ENCODE results near the gene ARHGEF18. TPM values are rescaled to one million over a fixed set of nuclear protein-coding genes. Genes with fewer than 3 reads are reported as not detected.
"Not testable (repeated sequence)": the region's sequence is repeated elsewhere in the genome, so short reads cannot be mapped to it uniquely, and the experiment has no call there.

The ARHGEF18 gene
- polyA plus RNA-seq, 3 donors: 9.1 to 17.1 (median 12.7) TPM

GRCh38 chr19:7340959-7341837 lies 7.5 kb upstream of the ARHGEF18 start:
- H3K27ac ChIP-seq (ENCODE audit: low read depth, low read length): no peak overlapping the region
- WGBS, 3 donors: 35 to 43% (median 38%) methylated on average over 22 of the region's 22 CpGs

GRCh38 chr19:7342143-7342542 lies 6.6 kb upstream of the ARHGEF18 start:
- no peak overlapping the region for H3K27ac ChIP-seq (ENCODE audit: low read depth, low read length)
- WGBS, 3 donors: 90 to 94% (median 93%) methylated on average over 5 of the region's 5 CpGs

GRCh38 chr19:7346488-7346971 lies 2.2 kb upstream of the ARHGEF18 start:
- H3K27ac ChIP-seq (ENCODE audit: low read depth, low read length): no peak overlapping the region
- 51 to 81% (median 75%) methylated on average over 7 of the region's 7 CpGs for WGBS, 3 donors

- 77 to 80% (median 79%) methylated on average over 7 of the region's 7 CpGs for WGBS, 3 donors
- not testable (repeated sequence) for H3K27ac ChIP-seq (ENCODE audit: low read depth, low read length)
These were observed 1.7 kb upstream of the ARHGEF18 start for GRCh38 chr19:7346997-7347396.

GRCh38 chr19:7349231-7349591 lies 474 bp downstream of the ARHGEF18 start:
- 51 to 83% (median 62%) methylated on average over 9 of the region's 9 CpGs for WGBS, 3 donors
- H3K27ac ChIP-seq (ENCODE audit: low read depth, low read length): no peak overlapping the region

GRCh38 chr19:7349961-7350711 lies 1.4 kb downstream of the ARHGEF18 start:
- 55 to 77% (median 58%) methylated on average over 8 of the region's 8 CpGs for WGBS, 3 donors

GRCh38 chr19:7351861-7352260 lies 3.1 kb downstream of the ARHGEF18 start:
- no peak overlapping the region for H3K27ac ChIP-seq (ENCODE audit: low read depth, low read length)
- WGBS, 3 donors: 74 to 96% (median 85%) methylated on average over 1 of the region's 1 CpG

More at GRCh38 chr19:7349961-7350711, 1.4 kb downstream of the ARHGEF18 start:
- no peak overlapping the region for H3K27ac ChIP-seq (ENCODE audit: low read depth, low read length)

- WGBS, 3 donors: 67 to 75% (median 73%) methylated on average over 13 of the region's 13 CpGs
- H3K27ac ChIP-seq (ENCODE audit: low read depth, low read length): no peak overlapping the region
These were observed 6.5 kb downstream of the ARHGEF18 start for GRCh38 chr19:7355151-7355820.

GRCh38 chr19:7355871-7356270 lies 7.1 kb downstream of the ARHGEF18 start:
- WGBS, 3 donors: 62 to 69% (median 67%) methylated on average over 7 of the region's 7 CpGs
- no peak overlapping the region for H3K27ac ChIP-seq (ENCODE audit: low read depth, low read length)

GRCh38 chr19:7356899-7357627 lies 8.3 kb downstream of the ARHGEF18 start:
- WGBS, 3 donors: 90 to 93% (median 92%) methylated on average over 7 of the region's 7 CpGs

GRCh38 chr19:7358102-7358597 lies 9.4 kb downstream of the ARHGEF18 start:
- no peak overlapping the region for H3K27ac ChIP-seq (ENCODE audit: low read depth, low read length)

More at GRCh38 chr19:7356899-7357627, 8.3 kb downstream of the ARHGEF18 start:
- no peak overlapping the region for H3K27ac ChIP-seq (ENCODE audit: low read depth, low read length)

- WGBS, 3 donors: 63 to 71% (median 68%) methylated on average over 8 of the region's 8 CpGs
- no peak overlapping the region for H3K27ac ChIP-seq (ENCODE audit: low read depth, low read length)
These were observed 11.8 kb downstream of the ARHGEF18 start for GRCh38 chr19:7360393-7360984.

- WGBS, 3 donors: 93 to 96% (median 93%) methylated on average over 2 of the region's 2 CpGs
- H3K27ac ChIP-seq (ENCODE audit: low read depth, low read length): no peak overlapping the region
These were observed 14.5 kb downstream of the ARHGEF18 start for GRCh38 chr19:7363225-7363624.

GRCh38 chr19:7366701-7367420 lies 18.1 kb downstream of the ARHGEF18 start:
- H3K27ac ChIP-seq (ENCODE audit: low read depth, low read length): no peak overlapping the region
- 83 to 88% (median 84%) methylated on average over 10 of the region's 10 CpGs for WGBS, 3 donors

- 47 to 70% (median 48%) methylated on average over 4 of the region's 4 CpGs for WGBS, 3 donors
- H3K27ac ChIP-seq (ENCODE audit: low read depth, low read length): no peak overlapping the region
These were observed 19.7 kb downstream of the ARHGEF18 start for GRCh38 chr19:7368456-7368855.

- WGBS, 3 donors: 41 to 78% (median 51%) methylated on average over 13 of the region's 13 CpGs
- not testable (repeated sequence) for H3K27ac ChIP-seq (ENCODE audit: low read depth, low read length)
These were observed 20.1 kb downstream of the ARHGEF18 start for GRCh38 chr19:7368866-7369265.

- no peak overlapping the region for H3K27ac ChIP-seq (ENCODE audit: low read depth, low read length)
- 69 to 83% (median 72%) methylated on average over 10 of the region's 10 CpGs for WGBS, 3 donors
These were observed 21.8 kb downstream of the ARHGEF18 start for GRCh38 chr19:7370546-7370945.
